ENCODE results near the gene KRTAP10-11. TPM values are rescaled to one million over a fixed set of nuclear protein-coding genes. Genes with fewer than 3 reads are reported as not detected.

The KRTAP10-11 gene
- total RNA-seq, 4 donors from 2014 or later, result not detected

DNA sequence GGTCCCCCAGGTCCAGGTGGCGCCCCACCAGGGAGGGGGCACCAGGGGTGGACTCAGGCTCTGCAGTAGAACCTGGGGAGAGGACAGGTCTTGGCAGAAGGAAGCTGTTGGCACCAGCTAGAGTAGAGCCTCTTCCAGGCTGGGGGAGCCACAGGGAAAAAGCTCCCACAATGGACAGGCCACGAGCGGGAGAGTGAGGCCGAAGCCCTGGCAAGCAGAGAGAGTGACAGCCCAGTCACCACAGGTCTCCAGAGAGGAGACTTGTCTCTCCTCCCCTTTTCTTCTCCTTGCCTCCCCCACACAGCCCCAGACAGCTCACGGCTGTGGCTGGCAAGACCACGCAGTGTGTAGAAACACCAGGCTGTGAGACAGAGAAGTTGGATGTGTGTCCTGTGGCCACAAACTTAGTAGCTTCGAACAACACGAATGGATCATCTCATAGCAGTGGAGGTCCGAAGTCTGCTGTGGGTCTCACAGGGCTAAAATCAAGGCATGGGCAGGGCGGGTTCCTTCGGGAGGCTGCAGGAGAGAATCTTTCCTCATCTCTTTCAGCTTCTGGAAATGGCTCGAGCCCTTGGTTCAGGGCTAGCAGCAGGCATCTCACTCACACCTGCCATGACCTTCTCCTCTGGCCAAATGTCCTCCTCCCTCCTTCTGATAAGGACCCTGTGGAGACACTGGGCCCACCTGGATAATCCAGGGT is 4.9 kb downstream of the KRTAP10-11 start:
- TF ChIP-seq, protein P1, sequence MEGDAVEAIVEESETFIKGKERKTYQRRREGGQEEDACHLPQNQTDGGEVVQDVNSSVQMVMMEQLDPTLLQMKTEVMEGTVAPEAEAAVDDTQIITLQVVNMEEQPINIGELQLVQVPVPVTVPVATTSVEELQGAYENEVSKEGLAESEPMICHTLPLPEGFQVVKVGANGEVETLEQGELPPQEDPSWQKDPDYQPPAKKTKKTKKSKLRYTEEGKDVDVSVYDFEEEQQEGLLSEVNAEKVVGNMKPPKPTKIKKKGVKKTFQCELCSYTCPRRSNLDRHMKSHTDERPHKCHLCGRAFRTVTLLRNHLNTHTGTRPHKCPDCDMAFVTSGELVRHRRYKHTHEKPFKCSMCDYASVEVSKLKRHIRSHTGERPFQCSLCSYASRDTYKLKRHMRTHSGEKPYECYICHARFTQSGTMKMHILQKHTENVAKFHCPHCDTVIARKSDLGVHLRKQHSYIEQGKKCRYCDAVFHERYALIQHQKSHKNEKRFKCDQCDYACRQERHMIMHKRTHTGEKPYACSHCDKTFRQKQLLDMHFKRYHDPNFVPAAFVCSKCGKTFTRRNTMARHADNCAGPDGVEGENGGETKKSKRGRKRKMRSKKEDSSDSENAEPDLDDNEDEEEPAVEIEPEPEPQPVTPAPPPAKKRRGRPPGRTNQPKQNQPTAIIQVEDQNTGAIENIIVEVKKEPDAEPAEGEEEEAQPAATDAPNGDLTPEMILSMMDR (IDR thresholded peaks at IDR 0.05; ENCODE audit: low read depth), result no peak

DNA sequence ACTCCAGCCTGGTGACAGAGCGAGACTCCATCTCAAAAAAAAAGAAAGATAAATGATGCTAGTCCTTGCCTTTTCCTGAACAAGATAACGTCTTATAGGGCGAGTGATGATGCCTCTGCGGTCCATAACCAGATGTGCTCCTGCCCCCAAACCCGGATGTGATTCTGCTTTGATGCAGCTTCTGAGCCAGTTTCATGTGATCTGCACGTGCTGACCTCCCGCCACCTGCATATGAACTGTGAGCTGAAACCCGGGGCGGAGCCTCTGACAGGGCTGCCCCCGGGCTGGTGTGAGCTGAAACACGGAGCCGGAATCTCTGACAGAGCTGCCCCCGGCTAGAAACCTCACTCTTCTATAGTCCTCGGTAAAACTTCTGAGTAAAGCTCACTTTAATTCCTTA is 6.9 kb downstream of the KRTAP10-11 start:
- TF ChIP-seq, protein P1 (IDR thresholded peaks at IDR 0.05; ENCODE audit: low read depth), result no peak

DNA sequence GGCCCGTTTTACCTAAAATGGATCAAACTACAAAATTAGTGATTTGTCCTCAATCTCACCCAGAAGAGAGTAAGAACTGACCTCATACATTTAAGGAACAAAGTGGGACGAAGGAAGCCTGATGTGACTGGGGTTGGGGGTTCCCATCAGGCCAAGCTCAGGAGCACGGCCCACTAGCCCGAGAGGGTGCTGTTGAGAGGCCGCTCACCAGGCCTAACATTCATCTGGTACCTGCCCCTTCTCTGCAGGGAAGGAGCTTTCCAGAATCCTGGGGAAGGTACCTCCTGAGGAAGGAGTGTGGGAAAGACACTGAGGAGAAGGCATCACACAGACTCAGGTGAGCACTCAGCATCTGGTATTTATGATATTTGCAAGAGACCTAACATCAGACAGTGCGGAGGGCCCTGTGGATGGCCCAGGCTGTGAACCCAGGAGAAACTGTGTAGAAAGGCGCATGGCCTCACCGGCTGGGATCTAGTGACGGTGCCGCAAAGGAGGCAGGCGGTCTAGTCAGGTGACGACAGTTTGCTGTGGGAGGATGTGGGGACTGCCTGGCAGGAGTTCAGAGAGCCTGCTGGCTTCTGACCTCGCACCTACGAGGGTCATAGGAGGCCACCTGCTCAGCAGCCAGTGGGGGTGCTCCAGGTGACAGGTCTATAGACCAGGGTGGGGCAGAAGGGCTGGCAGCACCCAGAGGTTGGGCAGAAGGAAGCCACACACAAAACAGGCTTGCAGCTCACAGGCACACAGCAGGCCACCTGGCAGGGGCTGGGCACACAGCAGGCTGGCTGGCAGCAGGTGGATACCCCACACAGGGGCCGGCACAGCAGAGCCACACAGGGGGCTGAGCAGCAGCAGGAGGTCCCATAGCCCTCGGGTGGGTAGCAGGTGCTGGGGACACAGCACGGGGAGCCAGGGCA is 7.7 kb downstream of the KRTAP10-11 start:
- TF ChIP-seq, protein P1 (IDR thresholded peaks at IDR 0.05; ENCODE audit: low read depth), result no peak

DNA sequence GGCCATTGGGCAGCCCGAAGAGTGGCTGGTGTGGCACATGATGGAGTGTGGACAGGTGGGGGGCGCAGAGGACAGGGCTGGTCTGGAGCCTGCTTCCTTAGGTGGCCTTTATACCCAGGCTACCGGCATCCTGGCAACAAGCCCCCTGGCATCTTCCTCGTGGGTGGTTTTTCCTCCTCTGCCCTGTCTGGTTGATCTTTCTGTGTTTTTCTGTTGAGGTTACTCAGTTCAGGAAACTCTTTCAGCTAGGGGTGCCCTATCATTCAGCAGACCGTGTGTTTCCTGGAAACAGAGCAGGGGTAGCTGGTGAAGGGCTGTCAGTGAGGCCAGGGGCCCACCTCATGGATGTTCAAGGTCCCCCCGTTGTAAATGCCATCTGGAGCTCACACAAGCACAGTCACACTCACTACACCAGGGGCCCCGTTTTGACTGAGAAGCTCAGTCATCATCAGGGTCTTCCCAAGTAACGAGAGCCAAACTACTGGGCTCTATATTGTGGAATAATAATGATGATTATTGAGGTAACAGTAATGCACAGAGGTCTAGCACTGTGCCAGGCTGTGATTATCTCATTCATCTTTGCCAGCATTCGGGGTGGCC is 8.5 kb downstream of the KRTAP10-11 start, which contains the start of gene KRTAP12-4:
TSS of gene KRTAP12-4 (minus strand) at position 84 of the 600 bp plus-strand sequence. CDS start at position 39, 45 bp downstream.
- TF ChIP-seq, protein P1 (IDR thresholded peaks at IDR 0.05; ENCODE audit: low read depth), result no peak

DNA sequence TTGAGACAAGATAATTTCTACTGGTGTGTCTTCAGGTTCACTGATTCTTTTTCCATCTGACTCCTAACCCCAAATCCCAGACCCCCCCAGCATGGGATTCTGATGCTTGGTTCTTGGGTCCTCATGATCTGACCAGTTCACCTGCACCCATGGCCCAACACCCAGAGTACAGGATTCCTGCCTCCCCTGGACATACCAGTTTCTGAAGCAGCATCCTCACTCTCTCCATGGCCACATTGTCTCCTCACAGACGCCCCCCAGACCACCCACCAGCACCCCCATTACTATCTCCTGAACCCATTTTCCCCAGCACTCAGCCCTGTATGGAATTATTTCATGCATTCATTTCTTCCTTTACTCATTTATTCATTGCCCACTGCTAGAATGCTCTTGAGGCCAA is 10.7 kb downstream of the KRTAP10-11 start:
- TF ChIP-seq, protein P1 (IDR thresholded peaks at IDR 0.05; ENCODE audit: low read depth), result no peak

DNA sequence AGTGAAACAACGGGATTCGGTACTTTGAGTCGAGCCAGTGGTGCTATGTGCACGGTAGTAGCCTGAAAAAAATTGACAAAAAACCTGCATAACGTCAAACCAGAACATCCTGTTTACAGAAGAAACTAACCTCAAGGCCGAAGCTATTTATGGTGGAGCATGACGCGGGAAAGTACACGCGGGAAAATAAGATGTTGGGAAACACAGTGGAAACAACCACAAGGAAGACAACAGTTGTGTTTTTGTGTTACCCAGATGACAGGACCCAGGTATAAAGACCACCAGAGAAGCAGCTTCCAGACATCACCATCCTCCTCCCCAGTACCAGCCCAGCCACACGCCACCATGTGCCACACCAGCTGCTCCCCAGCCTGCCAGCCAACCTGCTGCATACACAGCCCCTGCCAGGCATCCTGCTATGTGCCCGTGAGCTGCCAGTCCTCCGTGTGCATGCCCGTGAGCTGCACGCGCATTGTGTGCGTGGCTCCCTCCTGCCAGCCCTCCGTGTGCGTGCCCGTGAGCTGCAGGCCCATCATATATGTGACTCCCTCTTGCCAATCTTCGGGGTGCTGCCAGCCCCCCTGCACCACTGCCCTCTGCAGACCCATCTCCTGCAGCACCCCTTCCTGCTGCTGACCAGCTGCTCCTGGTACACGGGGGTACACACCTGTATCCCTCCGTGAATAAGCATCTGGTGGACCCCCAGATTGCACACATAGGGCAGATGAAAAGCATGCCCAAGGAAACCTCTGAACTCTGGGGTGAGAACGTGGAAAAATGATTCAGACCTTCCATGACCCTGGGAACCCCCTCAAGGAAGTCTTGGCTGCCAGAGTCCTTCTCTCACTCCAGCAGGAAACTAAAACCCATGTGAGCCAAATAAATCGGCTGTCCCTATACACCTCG is 11.7 kb downstream of the KRTAP10-11 start, which contains the start of gene KRTAP12-3:
TSS of gene KRTAP12-3 (plus strand) at position 298 of the 906 bp plus-strand sequence. CDS start at position 346, 48 bp downstream.
- TF ChIP-seq, protein P1 (IDR thresholded peaks at IDR 0.05; ENCODE audit: low read depth), result no peak

All from subcutaneous adipose tissue (tissue), 4 donors.